Suprapubic skin (tissue), 4 donors: ENCODE measurements around the gene MAJIN.

Experiments used
- EP300 ChIP-seq: sonication (generic); formaldehyde crosslinking; IDR thresholded peaks from one replicate; pipeline ENCODE4 v1.6.1; 2017; ENCODE audit warnings: antibody characterized with exemption
- POLR2A ChIP-seq, 2 donors: fragments of 450-650 bp; IDR thresholded peaks; one replicate each; pipeline ENCODE4 v1.6.1; 2017; ENCODE audit warnings: antibody characterized with exemption in 2 of 2, mild to moderate bottlenecking in 2 of 2, moderate library complexity in 2 of 2
- POLR2AphosphoS5 ChIP-seq, 3 donors: sonication (generic); formaldehyde crosslinking; IDR thresholded peaks; one replicate each; pipeline ENCODE4 v1.6.1; 2017; ENCODE audit warnings: antibody characterized with exemption in 3 of 3
- TF ChIP-seq, protein P1 (sequence below), 2 donors: fragments of 200-600 bp in 1 of 2; fragments of 450-650 bp in 1 of 2; sonication (generic) in 1 of 2; IDR thresholded peaks; one replicate each; pipeline ENCODE4 v1.5.1; 2016 to 2019; ENCODE audit warnings: antibody characterized with exemption in 2 of 2, mild to moderate bottlenecking in 1 of 2, moderate library complexity in 1 of 2

- TF ChIP-seq, protein P1, sequence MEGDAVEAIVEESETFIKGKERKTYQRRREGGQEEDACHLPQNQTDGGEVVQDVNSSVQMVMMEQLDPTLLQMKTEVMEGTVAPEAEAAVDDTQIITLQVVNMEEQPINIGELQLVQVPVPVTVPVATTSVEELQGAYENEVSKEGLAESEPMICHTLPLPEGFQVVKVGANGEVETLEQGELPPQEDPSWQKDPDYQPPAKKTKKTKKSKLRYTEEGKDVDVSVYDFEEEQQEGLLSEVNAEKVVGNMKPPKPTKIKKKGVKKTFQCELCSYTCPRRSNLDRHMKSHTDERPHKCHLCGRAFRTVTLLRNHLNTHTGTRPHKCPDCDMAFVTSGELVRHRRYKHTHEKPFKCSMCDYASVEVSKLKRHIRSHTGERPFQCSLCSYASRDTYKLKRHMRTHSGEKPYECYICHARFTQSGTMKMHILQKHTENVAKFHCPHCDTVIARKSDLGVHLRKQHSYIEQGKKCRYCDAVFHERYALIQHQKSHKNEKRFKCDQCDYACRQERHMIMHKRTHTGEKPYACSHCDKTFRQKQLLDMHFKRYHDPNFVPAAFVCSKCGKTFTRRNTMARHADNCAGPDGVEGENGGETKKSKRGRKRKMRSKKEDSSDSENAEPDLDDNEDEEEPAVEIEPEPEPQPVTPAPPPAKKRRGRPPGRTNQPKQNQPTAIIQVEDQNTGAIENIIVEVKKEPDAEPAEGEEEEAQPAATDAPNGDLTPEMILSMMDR (IDR thresholded peaks at IDR 0.05): no peak
- no peak for TF ChIP-seq POLR2AphosphoS5 (IDR thresholded peaks at IDR 0.05)
- TF ChIP-seq POLR2A (IDR thresholded peaks at IDR 0.05): no peak
- TF ChIP-seq EP300: no peak
Measured at GRCh38 chr11:64990222-64990923, 18.5 kb upstream of the MAJIN start.
